Activated CD8-positive, alpha-beta memory T cell treated with anti-CD3 and anti-CD28 coated beads for 1 hour (primary cell): ENCODE results near the gene WDR35.
"Not testable (repeated sequence)": the region's sequence is repeated elsewhere in the genome, so short reads cannot be mapped to it uniquely, and the experiment has no call there.

Experiments used
- DNase-seq, 2 donors: peaks; one replicate each; pipeline ENCODE4 v3.0.0-alpha.2; 2020; ENCODE audit warnings: low read depth in 1 of 2; ENCODE audit errors: extremely low read depth in 1 of 2

WDR35 gene

GRCh38 chr2:19895535-19895934 lies 94.4 kb downstream of the WDR35 start:
- DNase-seq = no peak

GRCh38 chr2:19894134-19894792 lies 95.6 kb downstream of the WDR35 start:
- no peak for DNase-seq

- no peak for DNase-seq
These were observed 96.3 kb downstream of the WDR35 start for GRCh38 chr2:19893520-19894133.

GRCh38 chr2:19891971-19892370 lies 97.9 kb downstream of the WDR35 start:
- DNase-seq = not testable (repeated sequence)

- DNase-seq = no peak
These were observed 99.8 kb downstream of the WDR35 start for GRCh38 chr2:19890104-19890503.

- DNase-seq = no peak
These were observed 101.1 kb downstream of the WDR35 start for GRCh38 chr2:19888831-19889230.

- no peak for DNase-seq
These were observed 102.4 kb downstream of the WDR35 start for GRCh38 chr2:19887510-19887909.

- DNase-seq = no peak
These were observed 103.6 kb downstream of the WDR35 start for GRCh38 chr2:19886261-19886660.

GRCh38 chr2:19885791-19886190 lies 104.1 kb downstream of the WDR35 start:
- no peak for DNase-seq

- no peak for DNase-seq
These were observed 105.8 kb downstream of the WDR35 start for GRCh38 chr2:19883971-19884720.

- no peak for DNase-seq
These were observed 106.4 kb downstream of the WDR35 start for GRCh38 chr2:19883486-19883885.

GRCh38 chr2:19882286-19882685 lies 107.6 kb downstream of the WDR35 start:
- DNase-seq = no peak

GRCh38 chr2:19881908-19882265 lies 108.0 kb downstream of the WDR35 start:
- DNase-seq = no peak

- DNase-seq = no peak
These were observed 108.5 kb downstream of the WDR35 start for GRCh38 chr2:19881221-19881907.

- DNase-seq = not testable (repeated sequence)
These were observed 109.7 kb downstream of the WDR35 start for GRCh38 chr2:19880191-19880590.

- no peak for DNase-seq
These were observed 110.8 kb downstream of the WDR35 start for GRCh38 chr2:19879120-19879519.

- DNase-seq = no peak
These were observed 111.4 kb downstream of the WDR35 start for GRCh38 chr2:19878268-19879046.

- DNase-seq = no peak
These were observed 113.2 kb downstream of the WDR35 start for GRCh38 chr2:19876751-19877150.

GRCh38 chr2:19875280-19875679 lies 114.6 kb downstream of the WDR35 start:
- DNase-seq = no peak

GRCh38 chr2:19874726-19875125 lies 115.2 kb downstream of the WDR35 start:
- no peak for DNase-seq

GRCh38 chr2:19873014-19873413 lies 116.9 kb downstream of the WDR35 start:
- no peak for DNase-seq
